ENCODE results near the gene SLC10A3. TPM values are rescaled to one million over a fixed set of nuclear protein-coding genes. Genes with fewer than 3 reads are reported as not detected.

SLC10A3 gene
- total and polyA plus RNA-seq, 2 of the 8 experiments (the other 6 are each of a cell fraction or from before 2014, with no cell fraction given) = 6.8 to 9.5 TPM

- WGBS, 2 experiments (ENCODE audit: extremely low coverage in 1 of 2, insufficient coverage in 1 of 2, insufficient read length in 1 of 2, insufficient replicate concordance in 2 of 2, low coverage in 1 of 2, low lambda C conversion rate in 2 of 2, missing lambda C conversion rate in 1 of 2) = 0% methylated on average over 1 of the region's 59 CpGs; no CpG with 5 or more reads in 1 of the 2 experiments
- H3K23me2 ChIP-seq (ENCODE audit: low read depth, low read length) = peaks cover 9% of the 10 kb centered on the region
- no peaks in the 10 kb centered on the region for H3K9me3 ChIP-seq (ENCODE audit: insufficient read depth in 2 of 2, low read depth in 1 of 2, low read length in 1 of 2)
- no peak within 1 kb of the TSS for H2BK20ac ChIP-seq (ENCODE audit: low read length)
- H2BK5ac ChIP-seq (ENCODE audit: low read depth, low read length) = peak within 1 kb of the TSS; percentile 49; the same call in 1 of the 2 replicates
- H4K5ac ChIP-seq (ENCODE audit: insufficient read length, low read depth, low read length) = peak within 1 kb of the TSS; percentile 60
- no peak within 1 kb of the TSS for H3K56ac ChIP-seq (replicated peaks; ENCODE audit: insufficient read length, low read depth, low read length)
- FAIRE-seq (no peak), DNase-seq (ENCODE audit: low read depth in 1 of 2, low spot score in 2 of 2) (peak in 1 of 2 experiments; percentile 87)
- H2BK120ac ChIP-seq (replicated peaks; ENCODE audit: low read depth, low read length) = no peak within 1 kb of the TSS
- H3K23ac ChIP-seq (ENCODE audit: insufficient read length) = no peak within 1 kb of the TSS
- ChIA-PET CTCF (ENCODE audit: partially characterized antibody) (interaction anchor here (1.1 kb wide), 1 partner anchor 13 kb away, joined by 3 read pairs; no protein-coding TSS in a partner anchor), POLR2A (ENCODE audit: partially characterized antibody) (interaction anchor here (0.7 to 2.4 kb wide), 8 partner anchors 11 to 143 kb away, joined by 3 to 10 read pairs (median 4); partner anchors contain the start of genes RPL10 and UBL4A)
- no peak within 1 kb of the TSS for H3K4ac ChIP-seq (replicated peaks; ENCODE audit: insufficient read length, low read depth, low read length)
- H2BK15ac ChIP-seq (ENCODE audit: low read length) = no peak within 1 kb of the TSS
- H3K4me2 ChIP-seq (ENCODE audit: insufficient read depth in 1 of 2, low read depth in 2 of 2, low read length in 2 of 2) = peak within 1 kb of the TSS; percentile 93 to 99
- H3K79me2 ChIP-seq (ENCODE audit: control insufficient read depth in 1 of 2, insufficient read depth in 2 of 2, low read length in 2 of 2) = no peaks in the 10 kb centered on the region
- no peak within 1 kb of the TSS; the same call in 1 of the 2 replicates for H2AFZ ChIP-seq (ENCODE audit: low read length)
- H4K91ac ChIP-seq (replicated peaks; ENCODE audit: insufficient read length, low read length) = peak within 1 kb of the TSS; percentile 93
- H3K4me3 ChIP-seq (ENCODE audit: extremely low read depth in 1 of 4, insufficient read depth in 2 of 4, low read depth in 3 of 4, low read length in 4 of 4) = peak within 1 kb of the TSS; percentile 41 to 81 (median 49)
- peaks cover 1 to 10% (median 7%) of the 10 kb centered on the region in 4 experiments; a peak in 6 of 7 replicates for H3K4me1 ChIP-seq (replicated peaks in 1 of 4; ENCODE audit: control insufficient read depth in 3 of 4, insufficient read depth in 4 of 4, low read length in 3 of 4)
- H3K14ac ChIP-seq (ENCODE audit: insufficient read length) = no peak within 1 kb of the TSS
- H3K27me3 ChIP-seq (replicated peaks in 1 of 4; ENCODE audit: control insufficient read depth in 3 of 4, extremely low read depth in 1 of 4, insufficient read depth in 3 of 4, low read length in 3 of 4) = no peaks in the 10 kb centered on the region
- H2AK5ac ChIP-seq (ENCODE audit: low read depth, low read length) = no peak within 1 kb of the TSS
- 0 out of 2 replicates have a peak within 1 kb of the TSS, but pooled peaks have one; percentile 84 for H2BK12ac ChIP-seq (ENCODE audit: low read depth, low read length)
- peak within 1 kb of the TSS; percentile 71 for H3K18ac ChIP-seq (ENCODE audit: extremely low read depth, low read length)
- peak within 1 kb of the TSS in 3 of 4 experiments; percentile 51 to 71 (median 70); a peak in 5 of 7 replicates for H3K9ac ChIP-seq (replicated peaks in 1 of 4; ENCODE audit: extremely low read depth in 1 of 4, low read depth in 3 of 4, low read length in 3 of 4)
- peak within 1 kb of the TSS; percentile 21 for H4K8ac ChIP-seq (ENCODE audit: extremely low read depth, insufficient read depth, low read length)
- H3K36me3 ChIP-seq (ENCODE audit: control insufficient read depth in 2 of 4, insufficient read depth in 4 of 4, low read length in 3 of 4) = no peaks in the 10 kb centered on the region
- no peaks in the 10 kb centered on the region for H3K79me1 ChIP-seq (ENCODE audit: low read depth, low read length)
- H3K27ac ChIP-seq (ENCODE audit: low read depth, low read length) = peak within 1 kb of the TSS; percentile 87
- no peaks in the 10 kb centered on the region for H4K20me1 ChIP-seq (replicated peaks in 1 of 2; ENCODE audit: control insufficient read depth in 1 of 2, insufficient read depth in 2 of 2, low read length in 2 of 2)
- 0 out of 2 replicates have a peak, but pooled peaks have one; percentile 24 for TF ChIP-seq TAF1 (IDR thresholded peaks at IDR 0.05; ENCODE audit: low read depth, low read length)
- TF ChIP-seq FOSL1 (IDR thresholded peaks at IDR 0.05; ENCODE audit: insufficient read depth, low read depth, low read length) = no peak
- TF ChIP-seq POLR2A (IDR thresholded peaks at IDR 0.05; ENCODE audit: control extremely low read depth in 1 of 2, low read depth in 2 of 2, low read length in 2 of 2) = peak in 1 of 2 experiments; percentile 53; a peak in 1 of 3 replicates
- no peak for TF ChIP-seq MAX (IDR thresholded peaks at IDR 0.05)
- peak; percentile 66 for TF ChIP-seq KDM4A (IDR thresholded peaks at IDR 0.05; ENCODE audit: low read depth, low read length, severe bottlenecking)
- no peak for TF ChIP-seq RBBP5 (IDR thresholded peaks at IDR 0.05; ENCODE audit: borderline replicate concordance, low read depth, low read length)
- TF ChIP-seq YY1 (IDR thresholded peaks at IDR 0.05; ENCODE audit: low read depth, low read length) = peak; percentile 89
- peak; percentile 4; the same call in 1 of the 2 replicates for TF ChIP-seq POLR2AphosphoS5 (IDR thresholded peaks at IDR 0.05; ENCODE audit: low read depth, low read length)
- no peak for TF ChIP-seq KDM1A (IDR thresholded peaks at IDR 0.05; ENCODE audit: borderline replicate concordance, low read length)
- TF ChIP-seq CTBP2 (IDR thresholded peaks at IDR 0.05; ENCODE audit: borderline replicate concordance, insufficient read depth, insufficient read length, low read length) = no peak
- TF ChIP-seq PHF8 (conservative IDR thresholded peaks at IDR 0.05; ENCODE audit: low read depth, low read length) = peak; percentile 65
- TF ChIP-seq BACH1 (IDR thresholded peaks at IDR 0.05; ENCODE audit: low read length) = peak; percentile 39; the same call in 1 of the 2 replicates
Observed at GRCh38 chrX:154515966-154516655, 25.7 kb upstream of the SLC10A3 start, which contains the start of gene FAM3A. Gene FAM3A, minus strand, starts transcription at chrX:154516232. Its CDS starts 460 bp downstream, at chrX:154515772.

Data from H1 (cell line).